H9 (cell line): Measurements from ENCODE around the gene SSBP2. TPM values are rescaled to one million over a fixed set of nuclear protein-coding genes. Genes with fewer than 3 reads are reported as not detected.
A peak's percentile ranks its signal among the peaks of the same experiment; 100 is the strongest.

Experiments
- DNase-seq: peaks from one replicate; pipeline ENCODE4 v3.0.0-alpha.2; 2017
- H2AFZ ChIP-seq: one replicate; pipeline ENCODE4 v1.6.1; 2013; ENCODE audit warnings: mild to moderate bottlenecking, low read length, control low read depth, moderate library complexity
- H2AK5ac ChIP-seq: 2 replicates; pipeline ENCODE4 v1.6.1; 2013; ENCODE audit warnings: low read length, control low read depth, mixed read lengths; ENCODE audit not compliant: insufficient read length
- H2BK120ac ChIP-seq: one replicate; pipeline ENCODE4 v1.6.1; 2013; ENCODE audit warnings: low read depth, mild to moderate bottlenecking, low read length, control low read depth, inconsistent platforms; ENCODE audit not compliant: poor library complexity, severe bottlenecking
- H2BK12ac ChIP-seq: 2 replicates; pipeline ENCODE4 v1.6.1; 2013; ENCODE audit warnings: low read length, control low read depth, mixed read lengths, low read depth; ENCODE audit not compliant: insufficient read length
- H2BK15ac ChIP-seq: 2 replicates; pipeline ENCODE4 v1.6.1; 2013; ENCODE audit warnings: low read depth, low read length, control low read depth
- H2BK20ac ChIP-seq: one replicate; pipeline ENCODE4 v1.6.1; 2013; ENCODE audit warnings: low read depth, mild to moderate bottlenecking, low read length, control low read depth, inconsistent platforms; ENCODE audit not compliant: poor library complexity, severe bottlenecking
- H2BK5ac ChIP-seq: 2 replicates; pipeline ENCODE4 v1.6.1; 2013; ENCODE audit warnings: low read length, control low read depth, mixed read lengths; ENCODE audit not compliant: insufficient read length
- H3K14ac ChIP-seq: 2 replicates; pipeline ENCODE4 v1.6.1; 2013; ENCODE audit warnings: low read length, control low read depth; ENCODE audit not compliant: insufficient read depth
- H3K18ac ChIP-seq: 2 replicates; pipeline ENCODE4 v1.6.1; 2013; ENCODE audit warnings: low read depth, mild to moderate bottlenecking, mixed read lengths, low read length, control low read depth; ENCODE audit not compliant: insufficient read length
- H3K23ac ChIP-seq: 2 replicates; pipeline ENCODE4 v1.6.1; 2013; ENCODE audit warnings: low read length, control low read depth, mixed read lengths, low read depth; ENCODE audit not compliant: insufficient read length
- H3K23me2 ChIP-seq: 2 replicates; pipeline ENCODE4 v1.6.1; 2013; ENCODE audit warnings: low read depth, mild to moderate bottlenecking, mixed read lengths, low read length, control low read depth; ENCODE audit not compliant: insufficient read length, poor library complexity, severe bottlenecking
- H3K27ac ChIP-seq: 2 replicates; pipeline ENCODE4 v1.5.1; 2013; ENCODE audit warnings: low read length, control low read depth, mixed read lengths, low read depth; ENCODE audit not compliant: insufficient read length
- H3K27me3 ChIP-seq: 2 replicates; pipeline ENCODE4 v1.6.1; 2013; ENCODE audit warnings: low read length, control low read depth, inconsistent platforms; ENCODE audit not compliant: insufficient read depth
- H3K4ac ChIP-seq: 2 replicates; pipeline ENCODE4 v1.6.1; 2013; ENCODE audit warnings: low read depth, mild to moderate bottlenecking, control low read depth, inconsistent platforms, low read length, moderate library complexity
- H3K4me1 ChIP-seq: 2 replicates; pipeline ENCODE4 v1.6.1; 2013; ENCODE audit warnings: low read length, control low read depth, inconsistent platforms; ENCODE audit not compliant: insufficient read depth
- H3K4me2 ChIP-seq: 2 replicates; pipeline ENCODE4 v1.6.1; 2013; ENCODE audit warnings: low read length, control low read depth, mixed read lengths; ENCODE audit not compliant: insufficient read length, insufficient read depth
- H3K56ac ChIP-seq: 2 replicates; pipeline ENCODE4 v1.6.1; 2013; ENCODE audit warnings: low read depth, mild to moderate bottlenecking, mixed read lengths, low read length, control low read depth; ENCODE audit not compliant: insufficient read length
- H3K79me1 ChIP-seq: 2 replicates; pipeline ENCODE4 v1.6.1; 2013; ENCODE audit warnings: low read depth, mild to moderate bottlenecking, moderate library complexity, low read length, control low read depth, inconsistent platforms; ENCODE audit not compliant: insufficient read depth, poor library complexity, severe bottlenecking
- H3K79me2 ChIP-seq: 2 replicates; pipeline ENCODE4 v1.6.1; 2013; ENCODE audit warnings: low read length, control low read depth, inconsistent platforms; ENCODE audit not compliant: insufficient read depth
- H3K9ac ChIP-seq: 2 replicates; pipeline ENCODE4 v1.6.1; 2013; ENCODE audit warnings: low read length, control low read depth, mixed read lengths; ENCODE audit not compliant: insufficient read length; ENCODE audit errors: extremely low read depth
- H3K9me3 ChIP-seq: one replicate; pipeline ENCODE4 v1.6.1; 2013; ENCODE audit warnings: low read depth, low read length, inconsistent platforms; ENCODE audit not compliant: control insufficient read depth
- H3T11ph ChIP-seq: one replicate; pipeline ENCODE4 v1.6.1; 2013; ENCODE audit warnings: mild to moderate bottlenecking, low read length, control low read depth, inconsistent platforms
- H4K20me1 ChIP-seq: one replicate; pipeline ENCODE4 v1.6.1; 2013; ENCODE audit not compliant: control insufficient read depth, insufficient read length, insufficient read depth
- H4K5ac ChIP-seq: 2 replicates; pipeline ENCODE4 v1.6.1; 2013; ENCODE audit warnings: low read depth, mild to moderate bottlenecking, mixed read lengths, low read length, control low read depth; ENCODE audit not compliant: insufficient read length
- H4K8ac ChIP-seq: replicated peaks from 2 replicates; pipeline ENCODE4 v1.6.1; 2013; ENCODE audit warnings: low read length, control low read depth, mixed read lengths, low read depth; ENCODE audit not compliant: insufficient read length
- H4K91ac ChIP-seq: 2 replicates; pipeline ENCODE4 v1.6.1; 2013; ENCODE audit warnings: low read depth, mild to moderate bottlenecking, moderate library complexity, mixed read lengths, low read length, control low read depth; ENCODE audit not compliant: insufficient read length
- H3K27ac Mint-ChIP-seq, 3 experiments: 2 replicates in 2 of 3; 3 replicates in 1 of 3; pipeline ENCODE4 v1.8.0; 2020 to 2021; ENCODE audit warnings: mixed read lengths in 3 of 3, mild to moderate bottlenecking in 1 of 3, moderate library complexity in 1 of 3
- H3K27me3 Mint-ChIP-seq: 2 replicates; pipeline ENCODE4 v1.8.0; 2021; ENCODE audit warnings: low read depth, mild to moderate bottlenecking, moderate library complexity, mixed read lengths
- H3K36me3 Mint-ChIP-seq, 3 experiments: 2 replicates in 2 of 3; 3 replicates in 1 of 3; pipeline ENCODE4 v1.8.0; 2020 to 2021; ENCODE audit warnings: low read depth in 3 of 3, mixed read lengths in 3 of 3; ENCODE audit not compliant: insufficient read depth in 1 of 3
- H3K4me1 Mint-ChIP-seq, 2 experiments: 2 replicates each; pipeline ENCODE4 v1.8.0; 2020; ENCODE audit warnings: mixed read lengths in 2 of 2
- H3K4me3 Mint-ChIP-seq, 2 experiments: 2 replicates in 1 of 2; 3 replicates in 1 of 2; pipeline ENCODE4 v1.8.0; 2020 to 2021; ENCODE audit warnings: mild to moderate bottlenecking in 2 of 2, mixed read lengths in 2 of 2, moderate library complexity in 1 of 2
- H3K9me3 Mint-ChIP-seq, 2 experiments: 2 replicates in 1 of 2; 3 replicates in 1 of 2; pipeline ENCODE4 v1.8.0; 2020; ENCODE audit warnings: mild to moderate bottlenecking in 2 of 2, mixed read lengths in 2 of 2, moderate library complexity in 1 of 2
- CTCF ChIP-seq: fragments of 200-600 bp; sonication (generic); conservative IDR thresholded peaks from 3 replicates; pipeline ENCODE4 v1.8.0; 2021; ENCODE audit warnings: antibody characterized with exemption, mild to moderate bottlenecking
- WGBS: extraction: QIAGEN DNeasy Blood & Tissue Kit; methylation state at CpG from one replicate; pipeline ENCODE4 v1.1.7; 2013; ENCODE audit warnings: missing lambda C conversion rate, low lambda C conversion rate, mixed read lengths; ENCODE audit not compliant: insufficient read length; ENCODE audit errors: extremely low coverage; 5-methylcytosine and 5-hydroxymethylcytosine counted together
- total RNA-seq: library from RNA; stranded (reverse); gene quantifications from 2 replicates; pipeline ENCODE4 v1.2.1, GENCODE V29; 2021

The SSBP2 gene
- total RNA-seq, 1 experiment from 2014 or later, result 35.6 TPM

GRCh38 chr5:81726297-81726696 lies 24.6 kb downstream of the SSBP2 start:
- H4K5ac ChIP-seq, result no peak overlapping the region
- H3K79me1 ChIP-seq, result no peaks in the 10 kb centered on the region
- DNase-seq, result no peak
- H4K20me1 ChIP-seq, result no peaks in the 10 kb centered on the region
- no peak overlapping the region for H3K18ac ChIP-seq
- no peak overlapping the region for H3K9ac ChIP-seq
- no peaks in the 10 kb centered on the region for H3K79me2 ChIP-seq
- H2BK120ac ChIP-seq, result no peak overlapping the region
- no peak overlapping the region for H2AFZ ChIP-seq
- no peak overlapping the region for H3K4ac ChIP-seq
- H4K8ac ChIP-seq, result no peak overlapping the region
- Mint-ChIP-seq H3K4me1 (peaks cover 24 to 26% of the 10 kb centered on the region in 2 experiments), H3K4me3 (no peak overlapping the region), H3K27me3 (no peaks in the 10 kb centered on the region), H3K27ac (peak overlapping the region in 1 of 3 experiments; percentile 4; a peak in 1 of 7 replicates), H3K9me3 (no peaks in the 10 kb centered on the region), H3K36me3 (no peaks in the 10 kb centered on the region)
- H3T11ph ChIP-seq, result no peak overlapping the region
- no peak overlapping the region for H3K56ac ChIP-seq
- H3K27ac ChIP-seq, result no peak overlapping the region
- no peak overlapping the region for H3K4me2 ChIP-seq
- no peak overlapping the region for H3K14ac ChIP-seq
- no peak for TF ChIP-seq CTCF
- H2BK15ac ChIP-seq, result no peak overlapping the region
- H2BK12ac ChIP-seq, result no peak overlapping the region
- no peak overlapping the region for H2BK5ac ChIP-seq
- H3K9me3 ChIP-seq, result no peaks in the 10 kb centered on the region
- H2AK5ac ChIP-seq, result no peak overlapping the region
- WGBS, result no CpG with 5 or more reads among the region's 1 CpG
- H3K27me3 ChIP-seq, result no peaks in the 10 kb centered on the region
- no peaks in the 10 kb centered on the region for H3K4me1 ChIP-seq
- H2BK20ac ChIP-seq, result no peak overlapping the region
- H3K23me2 ChIP-seq, result no peaks in the 10 kb centered on the region
- H3K23ac ChIP-seq, result no peak overlapping the region
- H4K91ac ChIP-seq, result no peak overlapping the region
